GM18907 (cell line): Measurements from ENCODE around the gene CHRNB2.
"Not testable (repeated sequence)": the region's sequence is repeated elsewhere in the genome, so short reads cannot be mapped to it uniquely, and the experiment has no call there.

Source experiments
- ATAC-seq: cut with Tn5 transposase; IDR thresholded peaks from one replicate; pipeline ENCODE4 v1.9.1; 2021; ENCODE audit warnings: mild to moderate bottlenecking, moderate library complexity; ENCODE audit not compliant: unreplicated experiment

CHRNB2 gene

GRCh38 chr1:154567386-154568156 is at the start of gene CHRNB2:
TSS of gene CHRNB2 (plus strand) at chr1:154567778. CDS start at chr1:154568045, 267 bp downstream.
- peak; percentile 49 for ATAC-seq

GRCh38 chr1:154519591-154519991 is 48.0 kb upstream of the CHRNB2 start:
- ATAC-seq = no peak

DNA sequence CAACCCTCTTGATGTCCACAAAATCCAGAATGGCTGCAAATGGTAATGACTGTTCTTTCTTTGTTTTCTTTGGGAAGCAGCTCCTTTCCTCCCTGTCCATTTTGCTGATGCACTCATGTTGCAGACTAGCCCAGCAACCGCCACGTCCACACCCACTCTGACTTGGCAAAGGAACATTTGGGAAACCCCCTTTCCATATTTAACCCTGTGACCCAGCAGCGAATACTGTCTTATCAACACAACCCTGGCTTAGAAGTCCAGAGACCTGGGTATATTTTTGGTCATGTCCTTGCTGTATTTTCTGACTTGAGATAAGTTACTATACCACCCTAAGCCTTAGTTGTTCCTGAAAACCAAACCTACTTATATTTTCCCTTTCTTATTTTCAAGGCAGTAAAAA is 47.2 kb upstream of the CHRNB2 start:
- no peak for ATAC-seq

DNA sequence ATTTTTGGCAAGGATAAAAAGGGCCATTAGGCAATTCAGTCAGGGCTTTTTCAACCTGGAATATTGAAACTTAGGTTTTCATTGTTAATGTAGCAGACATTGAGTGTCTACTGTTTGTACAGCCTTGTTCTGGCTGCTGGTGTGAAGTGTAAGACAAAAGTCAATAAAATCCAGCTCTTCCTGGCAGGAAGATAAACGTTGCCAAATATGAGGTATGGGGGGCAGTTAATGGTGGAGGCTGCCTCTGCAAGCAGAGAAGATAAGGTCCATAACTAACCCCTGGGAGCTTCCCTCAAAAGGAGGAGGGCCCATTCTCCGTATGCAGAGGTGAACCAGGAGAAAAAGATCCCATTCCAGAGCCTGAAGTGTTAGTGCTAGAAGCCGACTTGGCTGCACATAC is 45.9 kb upstream of the CHRNB2 start:
- no peak for ATAC-seq

DNA sequence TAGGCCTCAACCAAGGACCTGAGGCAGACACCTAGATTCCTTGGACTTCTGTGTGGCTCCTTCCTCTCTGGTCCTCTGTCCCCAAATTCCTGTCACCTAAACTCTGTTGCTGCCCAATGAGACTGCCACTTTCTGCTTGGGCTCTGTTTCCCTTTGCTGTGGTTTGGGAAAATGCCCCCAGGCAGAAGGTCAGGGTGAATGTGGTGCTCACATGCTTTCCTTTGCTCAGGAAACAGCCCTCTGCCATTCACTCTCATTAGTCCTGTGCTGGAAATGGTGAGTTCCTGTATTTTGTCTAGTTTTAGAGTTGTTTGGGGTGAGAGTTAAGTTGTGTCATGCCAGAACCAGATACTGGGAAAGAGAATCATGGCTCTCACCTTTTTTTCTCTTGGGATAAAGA is 42.7 kb upstream of the CHRNB2 start:
- ATAC-seq = no peak

DNA sequence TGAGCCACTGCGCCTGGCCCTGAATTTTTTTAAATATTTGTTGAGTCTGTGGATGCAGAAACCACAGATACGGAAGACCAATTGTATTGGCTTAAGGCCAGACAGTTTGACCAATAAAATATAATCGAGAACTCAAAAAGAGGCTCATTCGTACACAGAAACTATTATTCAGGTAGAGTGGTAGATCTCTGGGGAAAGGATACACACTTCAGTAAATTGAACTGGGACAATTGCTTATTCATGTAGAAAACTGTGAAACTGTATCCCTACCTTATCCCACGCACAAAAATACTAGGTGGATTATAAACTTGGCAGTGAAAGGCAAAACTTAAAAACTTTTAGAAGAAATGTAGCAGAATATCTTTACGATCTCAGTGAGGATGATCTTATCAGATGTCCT is 40.4 kb upstream of the CHRNB2 start:
- no peak for ATAC-seq

DNA sequence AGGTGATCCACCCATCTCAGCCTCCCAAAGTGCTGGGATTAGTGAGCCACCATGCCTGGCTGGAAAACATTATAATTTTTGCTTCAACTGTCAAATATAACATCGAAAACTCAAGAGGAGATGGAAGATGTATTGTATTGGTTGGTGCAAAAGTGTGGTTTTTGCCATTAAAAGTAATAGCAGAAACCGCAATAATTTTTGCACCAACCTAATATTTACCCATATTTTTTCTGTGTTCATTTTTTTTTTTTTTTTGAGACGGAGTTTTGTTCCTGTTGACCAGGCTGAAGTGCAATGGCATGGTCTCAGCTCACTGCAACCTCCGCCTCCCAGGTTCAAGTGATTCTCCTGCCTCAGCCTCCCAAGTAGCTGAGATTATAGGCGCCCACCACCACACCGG is 38.3 kb upstream of the CHRNB2 start:
- ATAC-seq = no peak

DNA sequence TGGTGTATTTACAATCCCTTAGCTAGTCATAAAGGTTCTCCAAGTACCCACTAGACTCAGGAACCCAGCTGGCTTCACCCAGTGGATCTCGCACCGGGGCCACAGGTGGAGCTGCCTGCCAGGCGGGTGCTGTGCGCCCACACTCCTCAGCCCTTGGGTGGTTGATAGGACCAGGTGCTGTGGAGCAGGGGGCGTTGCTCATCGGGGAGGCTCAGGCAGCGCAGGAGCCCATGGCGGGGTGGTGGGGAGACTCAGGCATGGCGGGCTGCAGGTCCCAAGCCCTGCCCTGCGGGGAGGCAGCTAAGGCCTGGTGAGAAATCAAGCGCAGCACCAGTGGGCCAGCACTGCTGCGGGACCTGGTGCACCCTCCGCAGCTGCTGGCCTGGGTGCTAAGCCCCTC is 35.6 kb upstream of the CHRNB2 start:
- ATAC-seq = not testable (repeated sequence)

DNA sequence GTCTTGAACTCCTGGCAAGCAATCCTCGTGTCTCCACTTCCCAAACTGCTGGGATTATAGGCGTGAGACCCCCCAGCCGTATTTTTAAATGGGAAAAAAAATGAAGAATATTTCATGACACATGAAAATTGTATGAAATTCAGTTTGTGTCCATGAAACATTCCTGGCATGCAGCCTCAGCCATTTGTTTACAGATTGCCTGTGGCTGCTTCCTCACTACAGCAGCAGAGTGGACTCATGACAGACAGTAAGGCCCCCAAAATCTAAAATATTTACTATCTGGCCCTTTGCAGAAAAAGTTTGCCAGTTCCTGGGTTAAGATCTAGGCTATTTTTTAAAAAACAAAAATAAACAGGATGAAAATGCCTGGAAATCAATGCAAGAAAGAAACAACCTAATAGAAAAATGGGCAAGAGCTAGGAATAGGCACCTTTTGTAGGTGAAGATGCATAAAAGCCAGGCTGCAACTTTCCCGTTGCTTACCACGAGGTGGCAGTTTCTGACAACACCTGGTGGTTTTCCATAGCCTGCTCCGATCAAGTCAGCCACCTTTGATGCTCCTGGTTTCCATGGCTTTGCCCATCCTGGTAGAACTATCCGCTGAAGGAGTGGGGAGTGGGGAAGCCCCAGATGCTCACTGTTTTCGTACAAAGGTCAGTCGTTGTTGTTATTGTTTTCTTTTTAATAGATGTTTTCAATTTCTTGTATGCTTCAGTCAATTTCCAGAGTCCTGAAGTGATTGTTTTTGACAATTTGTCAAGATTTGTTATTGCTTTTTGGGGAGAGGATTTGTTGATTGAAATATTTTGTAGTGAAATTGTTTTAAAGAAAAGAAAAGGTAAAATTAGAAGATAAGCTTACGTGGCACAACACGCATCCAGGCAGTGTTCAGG is 33.4 kb upstream of the CHRNB2 start:
- no peak for ATAC-seq

DNA sequence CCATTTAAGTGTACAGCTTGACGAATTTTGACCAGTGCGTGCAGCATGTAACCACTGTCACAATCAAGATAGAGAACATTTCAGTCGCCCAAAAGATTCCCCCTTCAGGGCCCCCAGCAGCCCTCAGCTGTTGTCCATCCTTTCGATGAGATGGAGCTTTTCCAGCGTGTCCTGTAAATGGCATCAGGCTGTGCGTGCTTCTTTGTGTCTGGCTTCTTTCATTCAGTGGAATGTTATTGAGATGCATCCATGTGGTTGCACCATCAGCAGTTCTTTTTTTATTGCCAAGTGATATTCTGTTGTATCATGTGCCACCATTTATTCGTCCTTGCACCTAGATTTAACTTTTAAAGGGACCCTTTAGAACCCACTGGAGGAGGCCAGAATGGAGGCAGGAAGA is 31.0 kb upstream of the CHRNB2 start:
- ATAC-seq = no peak

DNA sequence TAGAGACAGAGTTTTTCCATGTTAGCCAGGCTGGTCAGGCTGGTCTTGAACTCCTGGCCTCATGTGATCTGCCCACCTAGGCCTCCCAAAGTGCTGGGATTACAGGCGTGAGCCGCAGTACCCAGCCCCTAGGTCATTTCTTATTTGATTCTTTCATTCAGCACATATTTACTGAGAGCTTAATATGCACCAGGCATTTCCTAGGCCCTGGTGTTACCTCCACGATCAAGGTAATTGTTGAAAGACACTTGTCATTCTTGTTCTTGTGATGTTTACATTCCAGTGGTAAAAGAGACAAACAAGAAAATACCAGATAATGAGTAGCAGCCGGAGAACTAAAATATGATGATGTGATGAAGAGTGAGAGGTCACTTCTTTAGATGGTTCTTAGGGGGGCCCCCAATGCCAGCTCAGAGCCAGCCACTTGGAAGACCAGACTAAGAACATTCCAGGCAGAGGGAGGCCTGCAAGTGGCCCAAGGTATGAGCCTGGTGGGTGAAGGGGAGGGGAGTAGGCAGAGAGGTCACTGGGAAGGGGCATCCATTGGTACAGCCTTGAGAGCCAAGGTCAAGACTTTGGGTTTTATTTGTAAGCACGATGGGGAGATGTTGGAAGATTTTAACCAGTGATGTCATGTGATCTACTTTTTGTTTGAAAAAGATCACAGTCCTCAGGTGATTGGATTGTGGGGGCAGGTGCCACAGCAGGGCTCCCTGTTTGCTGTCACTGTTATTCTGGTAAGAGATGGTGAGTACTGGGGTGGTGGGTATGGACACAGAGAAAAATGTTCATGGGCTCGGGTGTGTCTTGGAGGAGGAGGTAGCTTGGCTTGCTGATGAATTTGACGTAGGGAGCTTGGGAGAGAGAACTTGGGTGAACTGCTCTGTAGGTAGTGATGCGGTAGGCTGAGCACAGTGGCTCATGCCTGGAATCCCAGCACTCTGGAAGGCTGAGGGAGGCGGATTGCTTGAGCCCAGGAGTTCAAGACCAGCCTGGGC is 27.8 kb upstream of the CHRNB2 start:
- ATAC-seq = no peak

DNA sequence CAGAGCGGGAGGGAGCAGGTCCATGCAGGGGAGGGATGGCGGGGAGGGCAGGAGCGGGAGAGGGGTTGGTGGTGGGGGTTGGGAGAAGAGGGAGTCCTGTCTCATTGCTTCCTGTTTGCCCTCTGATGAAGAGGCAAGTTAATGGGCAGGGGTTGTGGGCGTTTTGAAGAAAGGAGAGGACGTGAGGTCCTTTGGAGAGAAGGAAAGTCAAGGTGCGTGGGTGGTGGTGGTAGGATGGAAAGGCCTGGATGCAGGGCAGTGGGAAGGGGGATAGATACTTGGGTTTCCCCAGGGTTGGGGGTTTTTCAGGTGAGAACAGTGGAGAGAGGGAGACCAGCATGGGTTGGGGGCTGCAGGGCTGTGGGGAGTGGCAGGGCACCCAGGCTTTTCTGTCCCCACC is 26.3 kb upstream of the CHRNB2 start:
- no peak for ATAC-seq

GRCh38 chr1:154546264-154547063 is 21.1 kb upstream of the CHRNB2 start:
- ATAC-seq = peak; percentile 50

DNA sequence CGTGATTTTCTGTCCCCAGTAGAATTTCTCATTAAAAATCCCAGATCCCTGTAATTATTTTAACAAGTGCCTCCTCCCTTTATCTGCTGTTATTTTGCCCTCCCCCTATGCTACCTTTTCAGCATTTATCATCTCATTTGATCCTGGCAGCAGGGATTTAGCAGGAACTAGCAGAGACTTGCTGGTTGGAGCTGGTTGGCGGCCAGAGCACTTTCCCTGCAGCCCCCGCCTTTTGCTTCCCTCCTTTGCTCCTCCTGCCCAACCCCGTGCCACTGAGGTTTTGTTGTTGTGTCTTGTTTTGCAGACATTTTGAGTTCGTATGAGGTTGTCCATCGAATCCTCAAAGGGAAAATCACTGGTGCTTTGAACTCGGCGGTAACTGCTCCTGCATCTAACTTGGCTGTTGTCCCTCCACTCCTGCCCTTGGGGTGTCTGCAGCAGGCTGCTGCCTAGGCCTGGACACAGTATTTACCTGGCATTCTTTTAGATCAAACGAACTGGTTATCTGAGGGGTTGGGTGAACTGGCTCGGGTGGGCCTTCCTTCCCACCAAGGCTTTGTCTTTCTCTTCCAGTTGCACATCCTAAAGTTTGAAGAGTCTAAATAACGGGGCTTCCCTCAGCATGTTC is 20.4 kb upstream of the CHRNB2 start:
- no peak for ATAC-seq

DNA sequence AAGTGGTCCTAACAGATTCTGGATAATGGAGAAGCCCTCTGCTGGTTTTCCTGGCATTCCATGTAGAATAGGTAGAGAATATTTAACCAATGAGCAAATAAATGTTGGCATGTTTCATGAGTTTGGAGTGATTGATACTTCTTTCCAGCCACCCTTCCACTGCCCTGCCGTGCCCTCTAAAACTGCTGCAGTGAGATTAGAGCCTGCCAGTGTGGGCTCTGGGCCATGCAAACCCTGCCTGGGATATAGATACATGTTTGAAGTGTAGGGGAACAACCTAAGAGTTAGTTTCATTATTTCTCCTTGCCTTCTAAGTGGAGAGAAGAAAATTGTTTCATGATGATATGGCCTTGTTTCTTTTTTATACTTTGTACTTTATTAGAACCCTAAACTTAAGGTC is 19.6 kb upstream of the CHRNB2 start:
- no peak for ATAC-seq

GRCh38 chr1:154549202-154549770 is 18.3 kb upstream of the CHRNB2 start:
- no peak for ATAC-seq

GRCh38 chr1:154550070-154550469 is 17.5 kb upstream of the CHRNB2 start:
- ATAC-seq = no peak

- no peak for ATAC-seq
Measured at GRCh38 chr1:154550657-154551056, 16.9 kb upstream of the CHRNB2 start.

GRCh38 chr1:154551474-154551873 is 16.1 kb upstream of the CHRNB2 start:
- no peak for ATAC-seq
